ENCODE data around the gene CEP57L1.

GRCh38 chr6:109105681-109106080 lies 10.4 kb downstream of the CEP57L1 start:
- TF ChIP-seq CTCF (IDR thresholded peaks at IDR 0.05; ENCODE audit: low read length) (no peak), EZH2phosphoT487 (IDR thresholded peaks at IDR 0.05; ENCODE audit: low read length) (no peak), EZH2 (optimal IDR thresholded peaks at IDR 0.05; ENCODE audit: low read depth, low read length) (no peak)
